ENCODE measurements around the gene EPN3.
A peak's percentile ranks its signal among the peaks of the same experiment; 100 is the strongest.

The EPN3 gene

GRCh38 chr17:50532452-50533024 is at the start of gene EPN3:
EPN3 (plus strand) TSS chr17:50532735; CDS start chr17:50536557, 3,822 bp downstream.
- DNase-seq = no peak

- no peak for DNase-seq
Measured at GRCh38 chr17:50483266-50483665, 49.3 kb upstream of the EPN3 start.

GRCh38 chr17:50484386-50485155 is 48.0 kb upstream of the EPN3 start:
- no peak for DNase-seq

- DNase-seq = no peak
Measured at GRCh38 chr17:50487213-50488096, 45.1 kb upstream of the EPN3 start.

GRCh38 chr17:50488880-50489279 is 43.7 kb upstream of the EPN3 start:
- no peak for DNase-seq

GRCh38 chr17:50491505-50491904 is 41.0 kb upstream of the EPN3 start:
- DNase-seq = no peak

GRCh38 chr17:50492214-50492613 is 40.3 kb upstream of the EPN3 start:
- no peak for DNase-seq

- no peak for DNase-seq
Measured at GRCh38 chr17:50493744-50494143, 38.8 kb upstream of the EPN3 start.

GRCh38 chr17:50495217-50495823 is 37.2 kb upstream of the EPN3 start:
- DNase-seq = no peak

- DNase-seq = no peak
Measured at GRCh38 chr17:50495918-50496317, 36.6 kb upstream of the EPN3 start.

- DNase-seq = no peak
Measured at GRCh38 chr17:50498021-50498874, 34.3 kb upstream of the EPN3 start.

- DNase-seq = no peak
Measured at GRCh38 chr17:50499270-50499669, 33.3 kb upstream of the EPN3 start.

- DNase-seq = no peak
Measured at GRCh38 chr17:50499721-50500120, 32.8 kb upstream of the EPN3 start.

GRCh38 chr17:50501054-50501453 is 31.5 kb upstream of the EPN3 start:
- DNase-seq = peak; percentile 35

GRCh38 chr17:50502301-50502990 is 30.1 kb upstream of the EPN3 start:
- DNase-seq = no peak

GRCh38 chr17:50505591-50506130 is 26.9 kb upstream of the EPN3 start:
- DNase-seq = no peak

GRCh38 chr17:50506298-50506697 is 26.2 kb upstream of the EPN3 start:
- DNase-seq = no peak

GRCh38 chr17:50507871-50508572 is 24.5 kb upstream of the EPN3 start, which contains the start of gene MYCBPAP:
MYCBPAP (plus strand) TSS chr17:50508439; CDS start chr17:50508675, 236 bp downstream.
- peak; percentile 91 for DNase-seq

- no peak for DNase-seq
Measured at GRCh38 chr17:50508573-50509460, 23.7 kb upstream of the EPN3 start.

All from activated CD4-positive, alpha-beta T cell treated with anti-CD3 and anti-CD28 coated beads, Interleukin-10, Interleukin-2, amounts not matched to agents 100 ng/mL and 50 ng/mL, durations not matched to agents 16 hours and 8 hours (primary cell).